Measurements from ENCODE around the gene WNT1.

WNT1 gene

GRCh38 chr12:48998497-48999353 is 20.6 kb downstream of the WNT1 start:
- Histone ChIP-seq H3K36me3 (ENCODE audit: control insufficient read depth, insufficient read depth, low read length) (no peaks in the 10 kb centered on the region), H3K9ac (ENCODE audit: low read length) (peak overlapping the region; percentile 28), H3K27me3 (ENCODE audit: control insufficient read depth, insufficient read depth, low read length) (peaks cover 74% of the 10 kb centered on the region), H3K4me3 (ENCODE audit: low read length) (no peak overlapping the region), H3K4me1 (ENCODE audit: control insufficient read depth, insufficient read depth, low read length) (peaks cover 30% of the 10 kb centered on the region), H3K9me3 (ENCODE audit: control insufficient read depth, low read length) (no peaks in the 10 kb centered on the region)

- Histone ChIP-seq H3K27me3 (ENCODE audit: control insufficient read depth, insufficient read depth, low read length) (peaks cover 66% of the 10 kb centered on the region), H3K36me3 (ENCODE audit: control insufficient read depth, insufficient read depth, low read length) (no peaks in the 10 kb centered on the region), H3K4me1 (ENCODE audit: control insufficient read depth, insufficient read depth, low read length) (peaks cover 30% of the 10 kb centered on the region), H3K4me3 (ENCODE audit: low read length) (no peak within 1 kb of the TSS), H3K9me3 (ENCODE audit: control insufficient read depth, low read length) (no peaks in the 10 kb centered on the region), H3K9ac (ENCODE audit: low read length) (peak within 1 kb of the TSS; percentile 29)
Observed at GRCh38 chr12:48999371-49000131, 21.4 kb downstream of the WNT1 start, which contains the start of gene DDN. DDN (minus strand) TSS chr12:48999375; CDS start chr12:48999287, 88 bp downstream.

- peaks cover 58% of the 10 kb centered on the region for H3K27me3 ChIP-seq (ENCODE audit: control insufficient read depth, insufficient read depth, low read length)
- H3K9ac ChIP-seq (ENCODE audit: low read length): no peak overlapping the region
- H3K9me3 ChIP-seq (ENCODE audit: control insufficient read depth, low read length): no peaks in the 10 kb centered on the region
- H3K4me1 ChIP-seq (ENCODE audit: control insufficient read depth, insufficient read depth, low read length): peaks cover 27% of the 10 kb centered on the region
- H3K36me3 ChIP-seq (ENCODE audit: control insufficient read depth, insufficient read depth, low read length): no peaks in the 10 kb centered on the region
- no peak overlapping the region for H3K4me3 ChIP-seq (ENCODE audit: low read length)
Observed at GRCh38 chr12:49000346-49000745, 22.2 kb downstream of the WNT1 start.

- Histone ChIP-seq H3K4me3 (ENCODE audit: low read length) (no peak overlapping the region), H3K36me3 (ENCODE audit: control insufficient read depth, insufficient read depth, low read length) (no peaks in the 10 kb centered on the region)
Observed at GRCh38 chr12:49008943-49009342, 30.8 kb downstream of the WNT1 start.

GRCh38 chr12:49010092-49010668 is 32.1 kb downstream of the WNT1 start:
- Histone ChIP-seq H3K27me3 (ENCODE audit: control insufficient read depth, insufficient read depth, low read length) (no peaks in the 10 kb centered on the region), H3K9ac (ENCODE audit: low read length) (no peak overlapping the region), H3K9me3 (ENCODE audit: control insufficient read depth, low read length) (no peaks in the 10 kb centered on the region), H3K4me3 (ENCODE audit: low read length) (no peak overlapping the region), H3K4me1 (ENCODE audit: control insufficient read depth, insufficient read depth, low read length) (peaks cover 5% of the 10 kb centered on the region), H3K36me3 (ENCODE audit: control insufficient read depth, insufficient read depth, low read length) (no peaks in the 10 kb centered on the region)

More at GRCh38 chr12:49008943-49009342, 30.8 kb downstream of the WNT1 start:
- Histone ChIP-seq H3K27me3 (ENCODE audit: control insufficient read depth, insufficient read depth, low read length) (no peaks in the 10 kb centered on the region), H3K9ac (ENCODE audit: low read length) (no peak overlapping the region), H3K9me3 (ENCODE audit: control insufficient read depth, low read length) (no peaks in the 10 kb centered on the region), H3K4me1 (ENCODE audit: control insufficient read depth, insufficient read depth, low read length) (peaks cover 5% of the 10 kb centered on the region)

GRCh38 chr12:49012739-49013138 is 34.6 kb downstream of the WNT1 start:
- no peak overlapping the region for H3K4me3 ChIP-seq (ENCODE audit: low read length)
- no peaks in the 10 kb centered on the region for H3K27me3 ChIP-seq (ENCODE audit: control insufficient read depth, insufficient read depth, low read length)
- peaks cover 9% of the 10 kb centered on the region for H3K4me1 ChIP-seq (ENCODE audit: control insufficient read depth, insufficient read depth, low read length)
- H3K9ac ChIP-seq (ENCODE audit: low read length): no peak overlapping the region
- H3K36me3 ChIP-seq (ENCODE audit: control insufficient read depth, insufficient read depth, low read length): no peaks in the 10 kb centered on the region
- H3K9me3 ChIP-seq (ENCODE audit: control insufficient read depth, low read length): no peaks in the 10 kb centered on the region

DNA sequence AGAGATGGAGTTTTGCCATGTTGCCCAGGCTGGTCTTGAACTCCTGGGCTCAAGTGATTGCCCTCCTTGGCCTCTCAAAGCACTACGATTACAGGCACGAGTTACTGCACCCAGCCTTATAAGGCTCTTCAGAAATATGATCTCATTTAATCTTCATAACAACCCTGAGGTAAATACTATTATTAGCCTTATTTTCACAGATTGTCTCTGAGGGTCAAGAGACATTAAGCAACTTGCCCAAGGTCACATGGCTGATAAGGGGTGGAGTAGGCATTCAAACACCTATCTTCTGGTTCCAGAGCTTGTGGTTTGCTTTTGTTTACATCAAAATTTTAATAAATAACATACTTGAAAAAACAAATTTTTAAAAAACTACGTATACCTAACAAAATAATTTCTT is 35.3 kb downstream of the WNT1 start:
- H3K9ac ChIP-seq (ENCODE audit: low read length): no peak overlapping the region
- no peaks in the 10 kb centered on the region for H3K36me3 ChIP-seq (ENCODE audit: control insufficient read depth, insufficient read depth, low read length)
- no peaks in the 10 kb centered on the region for H3K27me3 ChIP-seq (ENCODE audit: control insufficient read depth, insufficient read depth, low read length)
- H3K4me3 ChIP-seq (ENCODE audit: low read length): no peak overlapping the region
- H3K4me1 ChIP-seq (ENCODE audit: control insufficient read depth, insufficient read depth, low read length): peaks cover 9% of the 10 kb centered on the region
- no peaks in the 10 kb centered on the region for H3K9me3 ChIP-seq (ENCODE audit: control insufficient read depth, low read length)

GRCh38 chr12:49014547-49014946 is 36.4 kb downstream of the WNT1 start:
- Histone ChIP-seq H3K9me3 (ENCODE audit: control insufficient read depth, low read length) (no peaks in the 10 kb centered on the region), H3K4me3 (ENCODE audit: low read length) (no peak overlapping the region), H3K36me3 (ENCODE audit: control insufficient read depth, insufficient read depth, low read length) (no peaks in the 10 kb centered on the region), H3K9ac (ENCODE audit: low read length) (no peak overlapping the region), H3K4me1 (ENCODE audit: control insufficient read depth, insufficient read depth, low read length) (peaks cover 11% of the 10 kb centered on the region), H3K27me3 (ENCODE audit: control insufficient read depth, insufficient read depth, low read length) (no peaks in the 10 kb centered on the region)

DNA sequence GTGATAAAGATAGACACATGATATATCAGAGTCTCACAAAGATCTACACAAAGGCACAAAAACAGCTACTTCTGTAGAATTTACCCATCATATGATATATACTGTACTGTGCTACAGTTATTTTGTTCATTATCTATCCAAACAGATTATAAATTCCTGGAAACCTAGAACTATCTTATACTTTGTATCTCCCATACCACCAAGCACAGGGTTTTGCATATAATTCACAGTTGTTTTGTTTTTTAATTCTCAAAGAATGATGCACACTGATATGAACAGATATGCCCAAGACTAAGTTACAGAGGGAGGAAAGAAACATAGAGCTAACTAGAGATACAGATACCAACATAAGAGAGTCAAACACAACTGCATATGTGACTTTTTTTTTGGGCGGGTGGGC is 37.1 kb downstream of the WNT1 start:
- Histone ChIP-seq H3K27me3 (ENCODE audit: control insufficient read depth, insufficient read depth, low read length) (no peaks in the 10 kb centered on the region), H3K36me3 (ENCODE audit: control insufficient read depth, insufficient read depth, low read length) (no peaks in the 10 kb centered on the region), H3K9me3 (ENCODE audit: control insufficient read depth, low read length) (no peaks in the 10 kb centered on the region), H3K4me1 (ENCODE audit: control insufficient read depth, insufficient read depth, low read length) (peaks cover 11% of the 10 kb centered on the region), H3K4me3 (ENCODE audit: low read length) (no peak overlapping the region), H3K9ac (ENCODE audit: low read length) (no peak overlapping the region)

DNA sequence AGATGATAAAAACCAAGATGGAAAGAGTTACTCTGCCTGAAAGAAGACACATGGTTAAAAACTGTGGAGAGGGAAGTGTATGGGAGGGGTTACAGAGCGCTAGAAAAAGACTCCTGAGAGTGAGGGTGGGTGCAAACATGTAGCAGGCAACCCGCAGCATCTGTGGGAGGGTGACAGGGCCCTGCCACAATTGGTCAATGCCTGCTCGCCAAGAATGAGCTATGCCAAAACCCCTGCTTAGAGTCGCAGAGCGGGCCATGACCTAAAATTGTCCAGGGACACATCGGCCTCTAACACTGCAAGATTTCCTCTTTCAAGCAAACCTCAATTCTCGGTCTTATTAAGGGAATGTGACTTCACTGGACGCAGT is 39.8 kb downstream of the WNT1 start:
- Histone ChIP-seq H3K4me3 (ENCODE audit: low read length) (peak overlapping the region; percentile 38), H3K4me1 (ENCODE audit: control insufficient read depth, insufficient read depth, low read length) (peaks cover 11% of the 10 kb centered on the region), H3K9ac (ENCODE audit: low read length) (peak overlapping the region; percentile 91), H3K36me3 (ENCODE audit: control insufficient read depth, insufficient read depth, low read length) (peaks cover 7% of the 10 kb centered on the region), H3K27me3 (ENCODE audit: control insufficient read depth, insufficient read depth, low read length) (no peaks in the 10 kb centered on the region), H3K9me3 (ENCODE audit: control insufficient read depth, low read length) (no peaks in the 10 kb centered on the region)

GRCh38 chr12:49018261-49019119 is 40.4 kb downstream of the WNT1 start, which contains the start of gene PRKAG1:
PRKAG1 (minus strand) TSS chr12:49018776; CDS start chr12:49018740, 36 bp downstream.
- Histone ChIP-seq H3K4me1 (ENCODE audit: control insufficient read depth, insufficient read depth, low read length) (peaks cover 11% of the 10 kb centered on the region), H3K4me3 (ENCODE audit: low read length) (peak within 1 kb of the TSS; percentile 92), H3K36me3 (ENCODE audit: control insufficient read depth, insufficient read depth, low read length) (peaks cover 7% of the 10 kb centered on the region), H3K27me3 (ENCODE audit: control insufficient read depth, insufficient read depth, low read length) (no peaks in the 10 kb centered on the region), H3K9ac (ENCODE audit: low read length) (peak within 1 kb of the TSS; percentile 91), H3K9me3 (ENCODE audit: control insufficient read depth, low read length) (no peaks in the 10 kb centered on the region)

Measured in mucosa of stomach (tissue), 1 donor.